Stomach (tissue), 9 donors: ENCODE measurements around the gene LYRM2. TPM values are rescaled to one million over a fixed set of nuclear protein-coding genes. Genes with fewer than 3 reads are reported as not detected.
A peak's percentile ranks its signal among the peaks of the same experiment; 100 is the strongest.

Experiments
- DNase-seq, 2 donors: peaks; one replicate each; pipeline versions ENCODE4 v3.0.0 to v3.0.0-alpha.2; 2013 to 2019
- H3K27ac ChIP-seq, 5 donors: fragments of 200-600 bp in 4 of 5; sonication (generic) in 4 of 5; one replicate each; pipeline ENCODE4 v1.5.1; 2013 to 2019; ENCODE audit warnings: mild to moderate bottlenecking in 1 of 5, moderate library complexity in 1 of 5
- H3K27me3 ChIP-seq, 3 donors: fragments of 200-600 bp; sonication (generic); one replicate each; pipeline ENCODE4 v1.5.1; 2017 to 2019; ENCODE audit warnings: mixed run types in 1 of 3
- H3K36me3 ChIP-seq, 4 donors: fragments of 200-600 bp; sonication (generic); 1 replicate in 3 of 4; 2 replicates in 1 of 4; pipeline ENCODE4 v1.5.1; 2016 to 2019
- H3K4me1 ChIP-seq, 4 donors: fragments of 200-600 bp; sonication (generic); one replicate each; pipeline ENCODE4 v1.5.1; 2016 to 2019
- H3K4me3 ChIP-seq, 4 donors: fragments of 200-600 bp; sonication (generic) in 3 of 4; one replicate each; pipeline ENCODE4 v1.5.1; 2016 to 2019; ENCODE audit warnings: mild to moderate bottlenecking in 1 of 4
- H3K9me3 ChIP-seq, 4 donors: fragments of 200-600 bp; sonication (generic); one replicate each; pipeline ENCODE4 v1.5.1; 2016 to 2019
- CTCF ChIP-seq, 7 experiments: fragments of 450-650 bp in 4 of 7; fragments of 200-600 bp in 3 of 7; sonication (generic) in 3 of 7; IDR thresholded peaks; one replicate each; pipeline ENCODE4 v1.5.1; 2016 to 2019; ENCODE audit warnings: antibody characterized with exemption in 7 of 7, control low read depth in 2 of 7, mild to moderate bottlenecking in 1 of 7
- EP300 ChIP-seq: sonication (generic); formaldehyde crosslinking; IDR thresholded peaks from one replicate; pipeline ENCODE4 v1.6.1; 2017; ENCODE audit warnings: antibody characterized with exemption
- POLR2A ChIP-seq, 4 donors: fragments of 450-650 bp; IDR thresholded peaks; one replicate each; pipeline ENCODE4 v1.6.1; 2016; ENCODE audit warnings: antibody characterized with exemption in 4 of 4, control low read depth in 2 of 4, mild to moderate bottlenecking in 1 of 4, moderate library complexity in 1 of 4
- POLR2AphosphoS5 ChIP-seq, 3 donors: sonication (generic); formaldehyde crosslinking; IDR thresholded peaks; one replicate each; pipeline ENCODE4 v1.6.1; 2016; ENCODE audit warnings: antibody characterized with exemption in 3 of 3
- WGBS, 5 donors: extraction: QIAGEN DNeasy Blood & Tissue Kit in 3 of 5; methylation state at CpG; one replicate each; pipeline versions ENCODE4 v1.1.5 to v1.1.7; 2013 to 2018; 5-methylcytosine and 5-hydroxymethylcytosine counted together
- intact Hi-C: fragments of 100-400 bp; cut with DNase I; formaldehyde crosslinking; loops from one replicate; pipeline ENCODE4 v1.15.1; 2023; ENCODE audit warnings: low total_unique reads
- polyA plus RNA-seq, 3 donors: library from polyadenylated mRNA; stranded (reverse); fragments of 200-250 nt; gene quantifications; one replicate each; pipeline ENCODE4 v1.2.3, GENCODE V29; 2013
- total RNA-seq, 5 donors: library from RNA; depleted of rRNA; stranded (reverse); fragments of >200 nt; gene quantifications; one replicate each; pipeline versions ENCODE4 v1.1.0 to v1.2.3, GENCODE V29; 2014 to 2016
- donor health status: healthy with polysubstance abuse.
- donor health status: Bipolar disorder and iron deficiency.
- donor health status: healthy.

The LYRM2 gene
- total and polyA plus RNA-seq, 8 donors, result 1.4 to 26.7 (median 13.0) TPM

GRCh38 chr6:89613790-89614189 is 24.8 kb downstream of the LYRM2 start:
- no peaks in the 10 kb centered on the region for H3K27me3 ChIP-seq
- H3K27ac ChIP-seq, result no peak overlapping the region
- no peaks in the 10 kb centered on the region for H3K9me3 ChIP-seq
- no peaks in the 10 kb centered on the region for H3K4me1 ChIP-seq
- 57 to 73% (median 59%) methylated on average over 5 of the region's 5 CpGs for WGBS, 5 donors
- TF ChIP-seq POLR2A (IDR thresholded peaks at IDR 0.05), result no peak
- no peak for TF ChIP-seq EP300
- no peak for TF ChIP-seq POLR2AphosphoS5 (IDR thresholded peaks at IDR 0.05)
- TF ChIP-seq CTCF (IDR thresholded peaks at IDR 0.05), result no peak
- peaks cover 0 to 14% (median 0%) of the 10 kb centered on the region in 4 donors for H3K36me3 ChIP-seq
- peak in 1 of 2 donors; percentile 41 for DNase-seq
- intact Hi-C loops, result loop anchor here (5.0 kb wide), 1 partner anchor 181 kb away; the partner anchor contains the start of gene ANKRD6
- no peak overlapping the region for H3K4me3 ChIP-seq

DNA sequence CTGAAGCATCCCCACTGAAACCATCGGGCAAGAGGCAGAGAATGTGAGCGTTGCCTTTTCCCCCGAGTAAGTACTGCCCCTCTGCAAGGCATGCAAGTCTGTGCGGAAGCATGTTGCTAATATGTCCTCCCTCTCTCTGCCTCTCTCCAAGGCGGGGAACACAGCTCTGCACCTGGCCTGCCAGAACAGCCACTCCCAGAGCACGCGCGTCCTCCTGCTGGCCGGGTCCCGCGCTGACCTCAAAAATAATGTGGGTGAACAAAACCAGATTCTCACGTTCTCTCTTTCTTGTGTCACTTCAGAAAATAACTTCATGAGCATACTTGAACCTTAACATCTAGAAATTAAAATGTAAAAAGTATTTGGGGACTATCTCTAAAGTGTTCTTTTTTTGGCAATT is 26.4 kb downstream of the LYRM2 start:
- Histone ChIP-seq H3K9me3 (no peaks in the 10 kb centered on the region), H3K36me3 (peaks cover 0 to 7% (median 0%) of the 10 kb centered on the region in 4 donors), H3K27me3 (no peaks in the 10 kb centered on the region), H3K27ac (no peak overlapping the region), H3K4me1 (no peaks in the 10 kb centered on the region), H3K4me3 (no peak overlapping the region)
- no peak for TF ChIP-seq CTCF (IDR thresholded peaks at IDR 0.05)
- TF ChIP-seq POLR2A (IDR thresholded peaks at IDR 0.05), result no peak
- TF ChIP-seq EP300, result no peak
- TF ChIP-seq POLR2AphosphoS5 (IDR thresholded peaks at IDR 0.05), result no peak
- intact Hi-C loops, result loop anchor here (5.0 kb wide), 1 partner anchor 180 kb away; the partner anchor contains the start of gene ANKRD6
- DNase-seq, result peak in 1 of 2 donors; percentile 32
- 64 to 78% (median 69%) methylated on average over 12 of the region's 12 CpGs for WGBS, 5 donors

GRCh38 chr6:89611666-89612065 is 26.9 kb downstream of the LYRM2 start:
- intact Hi-C loops, result loop anchor here (5.0 kb wide), 1 partner anchor 179 kb away; the partner anchor contains the start of gene ANKRD6
- no peak for TF ChIP-seq POLR2AphosphoS5 (IDR thresholded peaks at IDR 0.05)
- no peak for TF ChIP-seq CTCF (IDR thresholded peaks at IDR 0.05)
- TF ChIP-seq POLR2A (IDR thresholded peaks at IDR 0.05), result no peak
- no peak for TF ChIP-seq EP300

GRCh38 chr6:89610149-89610642 is 28.4 kb downstream of the LYRM2 start:
- no peaks in the 10 kb centered on the region for H3K4me1 ChIP-seq
- no peaks in the 10 kb centered on the region for H3K9me3 ChIP-seq
- H3K4me3 ChIP-seq, result no peak overlapping the region
- DNase-seq, result peak; percentile 72 to 80
- H3K27ac ChIP-seq, result no peak overlapping the region
- H3K27me3 ChIP-seq, result no peaks in the 10 kb centered on the region
- peaks cover 0 to 21% (median 2%) of the 10 kb centered on the region in 4 donors for H3K36me3 ChIP-seq
- 39 to 49% (median 40%) methylated on average over 11 of the region's 11 CpGs for WGBS, 5 donors
- intact Hi-C loops, result loop anchor here (5.0 kb wide), 1 partner anchor 178 kb away; the partner anchor contains the start of gene ANKRD6
- peak in 5 of 7 experiments; percentile 25 to 88 (median 78) for TF ChIP-seq CTCF (IDR thresholded peaks at IDR 0.05)
- TF ChIP-seq POLR2A (IDR thresholded peaks at IDR 0.05), result no peak

More at GRCh38 chr6:89611666-89612065, 26.9 kb downstream of the LYRM2 start:
- no peaks in the 10 kb centered on the region for H3K9me3 ChIP-seq
- H3K27ac ChIP-seq, result no peak overlapping the region
- DNase-seq, result no peak
- H3K4me3 ChIP-seq, result no peak overlapping the region
- no peaks in the 10 kb centered on the region for H3K27me3 ChIP-seq
- H3K36me3 ChIP-seq, result peaks cover 0 to 7% (median 0%) of the 10 kb centered on the region in 4 donors
- H3K4me1 ChIP-seq, result no peaks in the 10 kb centered on the region
